GM23248 (cell line): ENCODE results near the gene ALKAL2. TPM values are rescaled to one million over a fixed set of nuclear protein-coding genes. Genes with fewer than 3 reads are reported as not detected.
"Not testable (repeated sequence)": the region's sequence is repeated elsewhere in the genome, so short reads cannot be mapped to it uniquely, and the experiment has no call there.

Experiments used
- DNase-seq: peaks from one replicate; pipeline ENCODE4 v3.0.0-alpha.2; 2015
- H2AFZ ChIP-seq: fragments of 200-600 bp; sonication (generic); 2 replicates; pipeline ENCODE4 v1.6.1; 2016; ENCODE audit warnings: antibody characterized with exemption
- H3F3A ChIP-seq: fragments of 200-600 bp; sonication (generic); 2 replicates; pipeline ENCODE4 v1.6.1; 2016; ENCODE audit warnings: mild to moderate bottlenecking, antibody characterized with exemption, mixed run types; ENCODE audit not compliant: insufficient read depth
- H3K27ac ChIP-seq: fragments of 200-600 bp; sonication (generic); 2 replicates; pipeline ENCODE4 v1.5.1; 2016; ENCODE audit warnings: mild to moderate bottlenecking
- H3K27me3 ChIP-seq: fragments of 200-600 bp; sonication (generic); replicated peaks from 2 replicates; pipeline ENCODE4 v1.6.1; 2016; ENCODE audit warnings: mild to moderate bottlenecking; ENCODE audit not compliant: insufficient read depth
- H3K36me3 ChIP-seq: fragments of 200-600 bp; sonication (generic); 2 replicates; pipeline ENCODE4 v1.6.1; 2016; ENCODE audit warnings: low read depth, mild to moderate bottlenecking
- H3K4me1 ChIP-seq: fragments of 200-600 bp; sonication (generic); 2 replicates; pipeline ENCODE4 v1.6.1; 2016; ENCODE audit warnings: mild to moderate bottlenecking; ENCODE audit not compliant: insufficient read depth
- H3K4me2 ChIP-seq: fragments of 200-600 bp; sonication (generic); one replicate; pipeline ENCODE4 v1.6.1; 2016; ENCODE audit warnings: mild to moderate bottlenecking; ENCODE audit not compliant: unreplicated experiment
- H3K4me3 ChIP-seq: fragments of 200-600 bp; sonication (generic); 2 replicates; pipeline ENCODE4 v1.5.1; 2016; ENCODE audit warnings: mild to moderate bottlenecking
- H3K79me2 ChIP-seq: fragments of 200-600 bp; sonication (generic); 2 replicates; pipeline ENCODE4 v1.6.1; 2016; ENCODE audit warnings: mild to moderate bottlenecking; ENCODE audit not compliant: insufficient read depth
- H3K9ac ChIP-seq: fragments of 200-600 bp; sonication (generic); 2 replicates; pipeline ENCODE4 v1.6.1; 2016; ENCODE audit warnings: mild to moderate bottlenecking
- H3K9me2 ChIP-seq: fragments of 200-600 bp; sonication (generic); 2 replicates; pipeline ENCODE4 v1.6.1; 2016; ENCODE audit warnings: mixed run types, mild to moderate bottlenecking, moderate library complexity; ENCODE audit not compliant: insufficient read depth
- H3K9me3 ChIP-seq: fragments of 200-600 bp; sonication (generic); one replicate; pipeline ENCODE4 v1.6.1; 2017; ENCODE audit warnings: low read depth
- H4K20me1 ChIP-seq: fragments of 200-600 bp; sonication (generic); 2 replicates; pipeline ENCODE4 v1.6.0; 2016; ENCODE audit not compliant: insufficient read depth
- EZH2 ChIP-seq: fragments of 200-600 bp; sonication (generic); IDR thresholded peaks from 2 replicates; pipeline ENCODE4 v1.6.1; 2018; ENCODE audit warnings: antibody characterized with exemption, mild to moderate bottlenecking; ENCODE audit not compliant: insufficient read depth, poor library complexity, severe bottlenecking
- EZH2phosphoT487 ChIP-seq: fragments of 200-600 bp; sonication (generic); IDR thresholded peaks from 2 replicates; pipeline ENCODE4 v1.6.1; 2018; ENCODE audit warnings: antibody characterized with exemption, moderate library complexity, mild to moderate bottlenecking, low read depth; ENCODE audit not compliant: insufficient read depth
- WGBS, 2 experiments: methylation state at CpG; one replicate each; pipeline ENCODE4 v1.1.6; 2015 to 2017; ENCODE audit warnings: low lambda C conversion rate in 2 of 2, low coverage in 1 of 2; ENCODE audit errors: missing lambda C conversion rate in 2 of 2; 5-methylcytosine and 5-hydroxymethylcytosine counted together
- in situ Hi-C: fragments of 300-500 bp; cut with MboI; formaldehyde crosslinking; loops from 2 replicates; pipeline ENCODE4 v1.15.0; 2020
- polyA plus RNA-seq: library from polyadenylated mRNA; unstranded; fragments of >200 nt; fragmentation: Nextera tagmentation; extraction: Ambion mirVana; gene quantifications from 2 replicates; pipeline ENCODE4 v1.2.1, GENCODE V29; 2016
- total RNA-seq: library from RNA; depleted of rRNA; stranded (reverse); fragments of >200 nt; shearing (Covaris generic); gene quantifications from 2 replicates; pipeline ENCODE4 v1.2.3, GENCODE V29; 2014; rRNA removed

ALKAL2 gene, protein sequence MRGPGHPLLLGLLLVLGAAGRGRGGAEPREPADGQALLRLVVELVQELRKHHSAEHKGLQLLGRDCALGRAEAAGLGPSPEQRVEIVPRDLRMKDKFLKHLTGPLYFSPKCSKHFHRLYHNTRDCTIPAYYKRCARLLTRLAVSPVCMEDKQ
- total RNA-seq = not detected in 2 replicates
- polyA plus RNA-seq = not detected in 2 replicates

- H3K36me3 ChIP-seq = no peaks in the 10 kb centered on the region
- no peaks in the 10 kb centered on the region for H3K9me2 ChIP-seq
- no peak within 1 kb of the TSS for H3K27ac ChIP-seq
- H3K4me3 ChIP-seq = peak within 1 kb of the TSS; percentile 49
- H3K4me1 ChIP-seq = peaks cover 24% of the 10 kb centered on the region
- H3K27me3 ChIP-seq = peaks cover 4% of the 10 kb centered on the region; the same call in 1 of the 2 replicates
- peaks cover 32% of the 10 kb centered on the region for H3F3A ChIP-seq
- H2AFZ ChIP-seq = no peak within 1 kb of the TSS
- peak within 1 kb of the TSS; percentile 51 for H3K4me2 ChIP-seq
- DNase-seq = peak; percentile 46
- no peaks in the 10 kb centered on the region for H3K79me2 ChIP-seq
- TF ChIP-seq EZH2 (no peak), EZH2phosphoT487 (no peak)
- in situ Hi-C loops = no loop called here
- no peaks in the 10 kb centered on the region for H3K9me3 ChIP-seq
- 4 to 6% methylated on average over 72 to 76 of the region's 128 CpGs for WGBS, 2 experiments
- H4K20me1 ChIP-seq = no peaks in the 10 kb centered on the region
- H3K9ac ChIP-seq = no peak within 1 kb of the TSS
Measured at GRCh38 chr2:287911-288757, at the start of gene ALKAL2. ALKAL2 (minus strand) TSS chr2:288091; CDS start chr2:287835, 256 bp downstream.

GRCh38 chr2:336949-337348 is 49.1 kb upstream of the ALKAL2 start:
- H3K79me2 ChIP-seq, H3K4me1 ChIP-seq: not testable (repeated sequence)
- WGBS, 2 experiments = 44 to 54% methylated on average over 2 of the region's 2 CpGs

GRCh38 chr2:336360-336759 is 48.5 kb upstream of the ALKAL2 start:
- no peak overlapping the region for H3K27ac ChIP-seq
- no peaks in the 10 kb centered on the region for H3F3A ChIP-seq
- no peak overlapping the region for H3K4me2 ChIP-seq
- DNase-seq = no peak
- H3K9ac ChIP-seq = no peak overlapping the region
- TF ChIP-seq EZH2phosphoT487 (no peak), EZH2 (no peak)
- H2AFZ ChIP-seq = no peak overlapping the region
- no peaks in the 10 kb centered on the region for H3K4me1 ChIP-seq
- H3K9me3 ChIP-seq = no peaks in the 10 kb centered on the region
- H3K4me3 ChIP-seq = no peak overlapping the region
- H3K36me3 ChIP-seq = no peaks in the 10 kb centered on the region
- H4K20me1 ChIP-seq = no peaks in the 10 kb centered on the region
- in situ Hi-C loops = no loop called here
- no peaks in the 10 kb centered on the region for H3K27me3 ChIP-seq
- H3K79me2 ChIP-seq = no peaks in the 10 kb centered on the region
- 20 to 26% methylated on average over 4 of the region's 4 CpGs for WGBS, 2 experiments
- no peaks in the 10 kb centered on the region for H3K9me2 ChIP-seq

More at GRCh38 chr2:336949-337348, 49.1 kb upstream of the ALKAL2 start:
- H3K9me3 ChIP-seq, H3K36me3 ChIP-seq, H3F3A ChIP-seq, H3K9me2 ChIP-seq, H3K4me3 ChIP-seq, H3K27ac ChIP-seq, in situ Hi-C loops, DNase-seq, H3K4me2 ChIP-seq, H3K27me3 ChIP-seq, H3K9ac ChIP-seq, H4K20me1 ChIP-seq, H2AFZ ChIP-seq: not testable (repeated sequence)

DNA sequence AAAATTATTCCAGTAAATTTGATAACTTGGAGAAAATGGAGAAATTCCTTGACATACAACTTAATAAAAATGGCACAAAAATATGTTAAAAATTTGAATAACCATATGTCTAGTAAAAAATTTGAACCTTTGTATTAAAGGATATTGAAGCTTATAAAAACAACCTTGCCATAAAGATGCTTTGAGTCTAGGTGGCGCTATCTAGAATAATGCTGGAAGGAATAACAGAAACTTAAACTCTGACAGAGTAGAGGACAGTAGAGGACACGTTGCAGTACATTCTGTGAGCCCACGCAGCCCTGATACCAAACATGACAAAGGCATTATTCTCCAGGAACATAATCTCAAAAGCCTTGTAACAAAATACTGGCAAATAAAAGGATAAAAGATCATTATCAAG is 44.7 kb upstream of the ALKAL2 start:
- no peak overlapping the region for H3K9ac ChIP-seq
- H3K36me3 ChIP-seq = no peaks in the 10 kb centered on the region
- no peak overlapping the region for H3K4me3 ChIP-seq
- H3K79me2 ChIP-seq = no peaks in the 10 kb centered on the region
- TF ChIP-seq EZH2 = no peak
- DNase-seq = no peak
- no peak overlapping the region for H3K27ac ChIP-seq
- no peaks in the 10 kb centered on the region for H3K9me2 ChIP-seq
- H3K4me2 ChIP-seq = no peak overlapping the region
- in situ Hi-C loops = no loop called here
- H2AFZ ChIP-seq = no peak overlapping the region
- no peaks in the 10 kb centered on the region for H3K9me3 ChIP-seq
- H3K27me3 ChIP-seq = no peaks in the 10 kb centered on the region
- no peaks in the 10 kb centered on the region for H3K4me1 ChIP-seq
- H4K20me1 ChIP-seq = no peaks in the 10 kb centered on the region
- 11 to 12% methylated on average over 3 of the region's 3 CpGs for WGBS, 2 experiments
- H3F3A ChIP-seq = no peaks in the 10 kb centered on the region
